Ramos (cell line): ENCODE data around the gene ZMAT5.

Experiments used
- in situ Hi-C: fragments of 300-500 bp; cut with MboI; formaldehyde crosslinking; loops from one replicate; pipeline ENCODE4 v1.14.3; 2022; ENCODE audit warnings: low sequenced_read_pairs; ENCODE audit not compliant: unreplicated experiment

The ZMAT5 gene

GRCh38 chr22:29715705-29716104, 51.1 kb downstream of the ZMAT5 start:
- in situ Hi-C loops: no loop called here

GRCh38 chr22:29715240-29715639, 51.6 kb downstream of the ZMAT5 start:
- in situ Hi-C loops: no loop called here

GRCh38 chr22:29713156-29713727, 53.6 kb downstream of the ZMAT5 start:
- in situ Hi-C loops: no loop called here

DNA sequence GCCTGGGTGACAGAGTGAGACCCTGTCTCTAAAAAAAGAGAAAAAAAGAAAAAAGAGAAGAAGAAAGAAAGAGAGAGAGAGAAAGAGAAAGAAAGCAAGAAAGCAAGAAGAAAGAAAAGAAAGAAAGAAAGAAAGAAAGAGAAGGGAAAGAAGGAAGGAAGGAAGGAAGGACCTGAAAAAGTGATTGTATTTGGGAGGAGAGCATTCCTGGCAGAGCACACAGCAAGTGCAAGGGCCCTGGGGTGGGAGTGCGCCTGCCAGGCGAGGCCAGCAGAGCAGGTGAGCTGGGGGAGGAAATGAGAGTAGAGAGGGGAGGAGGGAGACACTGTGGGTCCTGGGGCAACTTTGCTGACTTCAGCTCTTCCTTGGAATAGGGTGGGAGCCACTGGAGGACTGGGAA, 54.7 kb downstream of the ZMAT5 start:
- in situ Hi-C loops: no loop called here

DNA sequence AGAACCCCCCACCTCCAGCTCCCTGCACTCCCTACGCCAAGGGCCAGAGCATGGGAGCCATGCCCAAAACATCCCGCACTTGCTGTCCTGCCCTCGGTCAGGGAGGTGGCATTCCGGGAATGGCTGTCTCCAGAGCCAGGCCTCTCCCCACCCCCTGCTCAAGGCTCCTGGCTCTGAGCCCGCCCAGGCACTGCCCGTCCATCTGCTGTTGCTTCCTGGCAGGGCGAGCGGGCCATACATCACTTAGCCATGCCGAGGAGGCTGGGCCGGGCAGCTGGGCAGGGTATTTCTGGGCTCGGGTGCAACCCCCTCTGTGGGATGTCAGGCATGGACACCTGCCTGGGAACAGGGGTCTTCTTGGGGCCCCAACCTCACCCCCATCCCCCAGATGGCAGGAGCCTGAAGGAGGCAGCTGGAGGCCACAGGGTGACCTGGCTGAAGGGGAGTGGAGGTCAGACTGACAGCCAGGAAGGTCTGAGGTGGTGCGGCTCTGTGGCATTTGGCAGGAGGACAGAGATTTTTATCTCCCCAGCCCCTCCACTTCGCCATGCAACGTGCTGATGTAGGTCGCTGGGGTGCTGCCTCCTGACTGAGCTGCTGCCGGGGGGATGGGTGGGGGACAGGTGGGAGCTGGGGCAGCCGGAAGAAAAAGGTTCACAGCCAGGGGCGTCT, 55.7 kb downstream of the ZMAT5 start:
- in situ Hi-C loops: no loop called here

DNA sequence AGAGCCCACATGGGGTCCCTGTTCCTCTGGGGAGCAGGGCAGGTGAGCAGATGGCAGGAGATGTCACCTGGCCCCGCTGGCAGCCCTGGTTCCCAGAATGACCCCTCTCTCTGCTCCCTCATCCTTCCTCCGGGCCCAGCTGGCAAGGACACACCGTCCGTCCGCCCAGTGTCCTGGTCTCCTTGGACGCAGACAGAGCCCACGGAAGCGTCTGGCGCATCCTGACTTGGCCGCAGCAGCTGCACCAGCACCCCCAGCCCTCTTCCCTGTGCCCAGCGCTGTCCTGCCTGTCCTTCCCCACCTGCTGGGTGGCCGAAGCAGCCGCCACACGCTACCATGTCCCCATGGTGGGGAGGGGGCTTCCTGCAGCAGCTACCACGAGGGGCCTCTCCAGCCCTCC, 56.6 kb downstream of the ZMAT5 start:
- in situ Hi-C loops: no loop called here

- in situ Hi-C loops: no loop called here
Observed at GRCh38 chr22:29707471-29707870, 59.3 kb downstream of the ZMAT5 start.

DNA sequence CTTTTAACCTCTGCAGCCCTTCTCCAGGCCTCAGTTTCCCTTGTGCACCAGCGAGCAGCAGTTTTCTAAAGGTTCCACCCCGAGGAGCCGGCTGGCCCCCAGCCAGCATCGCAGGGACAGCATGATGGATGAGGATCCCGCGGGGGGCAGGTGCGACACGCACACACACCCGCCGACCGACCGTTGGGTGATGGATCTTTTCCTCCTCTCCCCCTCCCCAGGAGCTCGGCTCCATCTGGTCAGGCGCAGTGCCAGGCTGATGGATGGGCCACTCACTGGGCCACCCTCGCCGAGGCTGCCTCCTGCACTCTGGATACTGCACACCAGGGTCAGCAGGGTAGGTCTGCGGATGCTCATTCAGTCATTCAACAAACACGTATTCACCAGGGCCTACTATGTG, 59.8 kb downstream of the ZMAT5 start:
- in situ Hi-C loops: no loop called here

DNA sequence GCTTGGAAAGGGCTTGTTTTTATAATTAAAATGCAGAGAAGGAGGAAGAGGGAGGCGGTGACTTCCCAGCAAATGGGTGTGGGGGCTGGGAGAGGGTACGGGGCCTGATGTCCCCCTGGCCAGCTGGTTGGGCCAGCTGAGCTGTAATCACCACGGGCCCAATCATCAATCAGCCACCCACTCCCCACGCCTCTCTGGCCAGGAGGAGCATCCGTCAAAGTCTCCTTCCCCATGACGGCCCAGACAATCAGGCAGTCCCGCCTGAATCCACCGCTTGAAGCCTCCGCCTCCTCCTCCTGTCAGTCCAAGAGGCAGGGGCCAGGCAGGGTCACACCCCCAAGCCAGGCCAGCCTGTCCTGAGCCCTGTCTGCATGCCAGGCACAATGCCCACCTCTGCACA, 60.3 kb downstream of the ZMAT5 start:
- in situ Hi-C loops: no loop called here

GRCh38 chr22:29705651-29706050, 61.2 kb downstream of the ZMAT5 start:
- in situ Hi-C loops: no loop called here

DNA sequence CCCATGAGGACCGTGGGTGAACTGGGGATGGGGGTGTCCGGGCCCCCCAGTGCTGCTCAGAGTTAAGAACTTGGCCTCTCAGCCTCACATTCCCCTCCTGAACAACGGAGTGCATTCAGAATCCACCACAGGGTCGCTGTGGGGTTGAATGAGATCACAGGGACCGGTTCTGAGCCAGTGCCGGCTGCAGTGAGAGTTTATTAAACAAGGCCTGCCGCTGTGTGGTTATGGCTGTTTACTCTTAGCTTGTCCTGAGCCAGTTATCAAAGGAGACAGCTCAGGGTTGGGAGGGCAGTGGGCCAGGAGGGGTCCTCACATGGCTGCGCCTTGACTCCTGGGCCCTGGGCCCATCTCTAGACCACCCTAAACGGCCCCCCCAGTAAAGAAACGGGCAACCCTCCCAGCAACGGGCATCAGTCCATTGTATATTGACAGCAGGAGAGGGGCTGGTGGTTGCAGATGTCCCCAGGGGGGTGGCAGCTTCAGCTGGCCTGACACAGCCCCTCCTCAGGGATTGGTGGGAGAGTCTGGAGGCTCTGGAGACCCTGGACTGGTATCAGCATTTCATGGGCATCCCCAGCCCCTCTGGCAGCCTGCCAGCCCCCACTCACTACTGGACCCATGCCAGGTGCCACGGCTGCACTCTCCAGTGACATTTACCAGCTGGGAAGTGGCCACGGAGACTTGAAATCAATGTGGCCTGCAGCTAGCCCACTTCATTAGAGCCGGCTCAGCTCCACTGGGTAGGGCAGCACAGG, 62.1 kb downstream of the ZMAT5 start:
- in situ Hi-C loops: no loop called here

DNA sequence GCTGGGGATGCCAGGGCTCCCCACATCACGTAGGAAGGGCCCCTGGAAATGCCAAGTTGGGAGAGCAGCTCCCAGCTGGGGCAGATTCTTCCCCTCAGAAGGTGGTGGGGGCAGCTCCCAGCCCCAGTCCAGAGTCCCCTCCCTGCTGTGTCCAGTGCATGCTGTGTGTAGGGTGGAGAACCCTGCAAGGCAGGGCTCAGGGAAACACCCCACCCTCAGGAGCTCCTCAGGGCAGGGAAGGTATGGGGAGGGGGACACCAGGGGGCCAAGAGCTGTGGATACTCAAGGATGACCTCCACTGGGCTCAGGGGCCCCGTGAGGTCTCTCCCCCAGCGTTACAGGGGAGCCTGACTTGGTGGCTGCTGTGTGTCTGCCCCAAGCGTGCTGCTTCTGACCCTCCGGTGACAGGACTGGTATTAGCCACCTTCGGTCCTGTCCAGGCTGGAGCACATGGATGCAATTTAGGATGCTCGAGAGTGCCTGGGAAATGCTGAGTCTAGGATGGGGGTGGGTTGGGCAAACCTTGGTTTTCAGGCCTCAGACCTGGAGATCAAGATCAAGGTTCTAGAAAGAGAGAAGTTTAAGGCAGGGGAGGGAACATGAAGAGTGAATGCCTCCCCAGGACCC, 63.1 kb downstream of the ZMAT5 start:
- in situ Hi-C loops: no loop called here

- in situ Hi-C loops: no loop called here
Observed at GRCh38 chr22:29702931-29703501, 63.8 kb downstream of the ZMAT5 start.

GRCh38 chr22:29702000-29702930, 64.5 kb downstream of the ZMAT5 start:
- in situ Hi-C loops: no loop called here

DNA sequence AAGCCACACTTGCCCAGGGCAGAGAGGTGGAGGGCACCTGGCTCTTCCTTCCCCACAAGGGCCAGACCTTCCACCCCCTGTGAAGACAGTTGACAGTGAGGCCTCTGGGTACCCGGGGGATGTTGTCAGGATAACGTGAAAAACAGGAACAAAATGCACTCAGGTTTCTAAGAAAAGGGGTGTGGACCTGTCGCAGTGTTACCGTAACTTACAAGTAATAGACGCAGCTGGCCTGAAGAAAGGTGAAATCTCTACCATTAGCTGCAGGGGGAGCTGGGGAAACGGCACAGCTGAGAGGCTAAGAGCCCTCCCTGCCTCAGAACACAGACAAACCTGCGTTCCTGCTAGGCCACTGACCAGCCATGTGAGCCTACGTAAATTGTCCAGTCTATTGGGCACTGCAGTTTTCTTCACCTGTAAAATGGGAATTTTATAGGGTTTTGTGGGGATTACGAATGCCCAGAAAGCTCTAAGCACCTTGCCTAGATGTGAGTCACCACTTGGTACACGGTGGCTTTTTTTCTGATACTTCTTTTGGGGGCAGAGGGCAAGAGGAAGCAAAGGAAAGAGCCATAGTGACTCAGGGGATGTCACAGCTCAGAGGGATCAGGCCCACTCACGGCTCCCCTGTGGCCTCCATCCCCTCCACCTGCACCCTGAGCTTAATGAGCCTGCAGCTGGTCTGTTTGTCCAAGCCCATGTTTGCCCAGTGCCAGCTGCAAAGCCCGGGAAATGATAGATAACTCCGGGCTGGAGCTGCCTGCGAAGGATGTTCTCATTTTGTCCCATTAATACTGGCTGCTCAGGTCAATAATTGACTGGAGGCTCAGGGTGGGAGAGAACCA, 65.4 kb downstream of the ZMAT5 start:
- in situ Hi-C loops: no loop called here

DNA sequence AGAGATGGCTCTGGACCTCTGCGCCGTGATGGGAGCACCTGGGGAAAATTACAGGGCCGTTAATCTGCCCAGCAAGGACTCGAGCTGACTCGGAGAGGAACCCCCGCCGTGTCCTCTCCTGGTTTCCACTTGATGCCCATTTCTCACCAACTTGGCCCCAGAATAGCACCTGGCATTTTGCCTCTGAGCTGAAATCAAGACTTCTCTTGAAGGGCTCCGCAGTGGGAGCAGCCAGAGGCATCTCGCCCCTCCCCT, 66.0 kb downstream of the ZMAT5 start:
- in situ Hi-C loops: no loop called here

DNA sequence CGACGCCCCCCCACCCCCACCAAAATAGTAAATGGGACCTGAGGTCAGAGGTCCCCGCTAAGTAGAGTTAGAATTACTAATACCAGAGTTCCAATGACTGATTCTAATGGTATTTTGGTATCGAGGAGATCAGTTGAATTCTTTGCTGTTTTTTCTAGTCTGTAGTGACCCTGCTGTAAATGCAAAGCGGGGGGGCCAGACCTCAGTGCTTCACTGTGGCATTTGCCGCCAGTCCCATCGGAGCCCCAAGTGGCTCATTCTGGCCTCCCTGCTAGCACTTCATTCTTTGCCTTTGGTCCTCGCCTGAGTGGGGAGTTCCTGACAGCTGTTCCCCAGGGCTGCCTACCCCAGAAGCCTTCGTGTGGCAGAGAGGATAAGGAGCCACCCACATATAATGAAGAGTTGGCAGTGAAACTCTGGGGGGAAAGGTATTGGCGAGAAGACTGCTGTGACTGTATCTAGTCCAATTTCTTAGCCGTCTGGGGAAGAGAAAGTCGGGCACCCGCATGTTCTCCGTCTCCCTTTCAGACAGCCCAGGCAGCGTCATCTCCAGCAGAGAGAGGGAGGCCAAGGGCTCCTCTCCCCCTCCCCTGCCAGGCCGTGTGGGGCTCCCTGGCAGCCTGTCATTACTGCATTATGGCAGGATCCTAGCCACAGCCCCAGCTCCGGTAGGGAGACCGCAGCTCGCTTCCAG, 66.5 kb downstream of the ZMAT5 start:
- in situ Hi-C loops: no loop called here

DNA sequence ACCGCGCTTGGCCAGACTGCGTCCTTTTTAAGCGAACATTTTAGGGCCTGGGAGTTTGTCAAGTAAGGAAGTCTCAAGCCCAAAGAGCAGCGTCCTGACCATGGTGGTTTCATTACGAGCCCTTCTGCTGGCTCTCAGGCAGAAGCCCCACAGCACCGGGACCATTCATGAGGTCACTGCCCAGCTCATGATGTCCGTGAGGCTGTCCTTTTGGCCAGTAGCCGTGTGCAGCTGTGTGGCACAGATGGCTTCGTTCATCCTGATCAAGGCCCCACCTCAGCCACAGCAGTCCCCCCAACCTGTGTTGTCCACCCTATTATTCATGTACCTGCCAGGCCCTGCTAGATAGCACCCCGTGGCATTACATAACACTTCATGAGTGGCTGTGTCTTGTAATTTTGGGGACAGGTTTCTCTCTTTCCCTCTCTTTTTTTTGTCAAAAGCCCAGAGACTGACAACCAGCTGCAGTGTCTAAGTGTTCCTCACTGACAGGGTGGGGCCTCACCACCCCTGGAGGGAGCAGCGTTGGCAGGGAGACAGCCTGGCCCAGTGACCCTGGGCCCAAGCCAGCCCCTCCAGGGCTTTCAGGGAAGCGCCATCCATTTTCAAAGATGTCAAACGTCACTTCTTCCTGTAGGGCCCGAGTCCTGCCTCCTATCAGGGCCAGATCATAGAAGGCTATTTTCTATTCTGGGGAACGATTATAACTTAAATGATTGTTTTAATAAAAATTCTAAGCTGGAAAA, 68.8 kb downstream of the ZMAT5 start:
- in situ Hi-C loops: no loop called here
